GM12878 (cell line): ENCODE results near the gene GADL1. TPM values are rescaled to one million over a fixed set of nuclear protein-coding genes. Genes with fewer than 3 reads are reported as not detected.

Source experiments
- ATAC-seq: fragments of 200-7000 bp; cut with Tn5 transposase; 3 replicates; pipeline ENCODE4 v1.9.1; 2020; ENCODE audit warnings: mild to moderate bottlenecking, moderate library complexity
- BruUV-seq: library from RNA; stranded (reverse); fragments of 400-500 nt; replicated peaks from 2 replicates; lab custom pipeline; 2021; lab: Mats Ljungman, UMichigan
- CTCF ChIA-PET: fragments of 300-600 bp; sonication (Branson Sonifier 250); formaldehyde crosslinking; extraction: SDS; loops from one replicate; lab custom pipeline; 2021; ENCODE audit warnings: inconsistent platforms; lab: Yijun Ruan, JAX
- POLR2A ChIA-PET: fragments of 350-600 bp; formaldehyde crosslinking; extraction: SDS; loops from one replicate; lab custom pipeline; 2021; ENCODE audit warnings: inconsistent platforms; lab: Charles Lee
- RAD21 ChIA-PET: fragments of 300-600 bp; sonication (Branson Sonifier 250); formaldehyde crosslinking; loops from one replicate; lab custom pipeline; 2023; ENCODE audit warnings: antibody characterized with exemption; ENCODE audit not compliant: unreplicated experiment; lab: Charles Lee
- SMC1A ChIA-PET: fragments of 300-600 bp; sonication (Branson Sonifier 250); formaldehyde crosslinking; loops from one replicate; lab custom pipeline; 2023; ENCODE audit not compliant: unreplicated experiment, uncharacterized antibody; lab: Charles Lee
- DNase-seq: peaks from one replicate; pipeline ENCODE4 v3.0.0-alpha.2; 2011; ENCODE audit warnings: low read depth, low spot score
- FAIRE-seq: peaks from 3 replicates; lab custom pipeline; 2011; peaks lifted over from hg19 to GRCh38; lab: Jason Lieb, UNC
- H2AFZ ChIP-seq: 2 replicates; pipeline ENCODE4 v1.6.0; 2011; ENCODE audit warnings: low read depth, low read length, control low read depth; ENCODE audit not compliant: control insufficient read depth
- H3K27ac ChIP-seq: 2 replicates; pipeline ENCODE4 v1.5.1; 2011; ENCODE audit warnings: control low read depth; ENCODE audit not compliant: control insufficient read depth, insufficient read depth
- H3K27me3 ChIP-seq, 2 experiments: replicated peaks in 1 of 2; 2 replicates each; pipeline versions ENCODE4 v1.6.0 to v1.6.1; 2011; ENCODE audit warnings: low read length in 1 of 2; ENCODE audit not compliant: control insufficient read depth in 2 of 2, insufficient read depth in 2 of 2
- H3K36me3 ChIP-seq, 2 experiments: 2 replicates each; pipeline ENCODE4 v1.5.1; 2011; ENCODE audit warnings: low read length in 1 of 2; ENCODE audit not compliant: control insufficient read depth in 2 of 2, insufficient read depth in 2 of 2
- H3K4me1 ChIP-seq: 2 replicates; pipeline ENCODE4 v1.6.1; 2011; ENCODE audit warnings: mild to moderate bottlenecking, low read length, moderate library complexity, mixed read lengths; ENCODE audit not compliant: control insufficient read depth, insufficient read depth
- H3K4me2 ChIP-seq: 2 replicates; pipeline ENCODE4 v1.6.0; 2011; ENCODE audit warnings: control low read depth; ENCODE audit not compliant: control insufficient read depth, insufficient read depth
- H3K4me3 ChIP-seq: fragments of 200-600 bp; sonication (generic); 2 replicates; pipeline ENCODE4 v1.5.1; 2016
- H3K79me2 ChIP-seq: 2 replicates; pipeline ENCODE4 v1.6.0; 2011; ENCODE audit warnings: low read length; ENCODE audit not compliant: control insufficient read depth, insufficient read depth
- H3K9ac ChIP-seq: 2 replicates; pipeline ENCODE4 v1.8.0; 2011; ENCODE audit warnings: low read length, control low read depth, mixed read lengths; ENCODE audit not compliant: control insufficient read depth, insufficient read depth
- H3K9me3 ChIP-seq: replicated peaks from 3 replicates; pipeline ENCODE4 v1.5.1; 2011; ENCODE audit warnings: mild to moderate bottlenecking, low read length; ENCODE audit not compliant: control insufficient read depth, insufficient read depth
- H4K20me1 ChIP-seq: 2 replicates; pipeline ENCODE4 v1.6.0; 2011; ENCODE audit not compliant: control insufficient read depth, insufficient read depth
- BCLAF1 ChIP-seq: fragments of 450-650 bp; IDR thresholded peaks from 2 replicates; pipeline ENCODE4 v1.6.1; 2017; ENCODE audit warnings: antibody characterized with exemption, mild to moderate bottlenecking, moderate library complexity
- BRCA1 ChIP-seq: IDR thresholded peaks from 2 replicates; pipeline ENCODE4 v1.6.1; 2011; ENCODE audit warnings: low read depth, low read length, improper control_type of control experiment
- E2F4 ChIP-seq: IDR thresholded peaks from 2 replicates; pipeline ENCODE4 v1.6.1; 2012; ENCODE audit warnings: low read depth, low read length, improper control_type of control experiment
- EED ChIP-seq: sonication (generic); IDR thresholded peaks from 2 replicates; pipeline ENCODE4 v1.6.1; 2016; ENCODE audit warnings: antibody characterized with exemption, low read depth
- FOS ChIP-seq: IDR thresholded peaks from 3 replicates; pipeline ENCODE4 v1.6.1; 2011; ENCODE audit warnings: borderline replicate concordance; ENCODE audit not compliant: insufficient read length; ENCODE audit errors: extremely low read depth
- HDAC2 ChIP-seq: fragments of 200-600 bp; sonication (generic); IDR thresholded peaks from 2 replicates; pipeline ENCODE4 v1.6.1; 2017
- IKZF2 ChIP-seq, 2 experiments: fragments of 450-650 bp; IDR thresholded peaks; 2 replicates each; pipeline ENCODE4 v1.6.1; 2017; ENCODE audit warnings: mild to moderate bottlenecking in 2 of 2, moderate library complexity in 2 of 2
- KDM1A ChIP-seq: fragments of 200-600 bp; sonication (generic); IDR thresholded peaks from 2 replicates; pipeline ENCODE4 v1.6.1; 2016; ENCODE audit warnings: borderline replicate concordance
- PBX3 ChIP-seq: IDR thresholded peaks from 2 replicates; pipeline ENCODE4 v1.6.1; 2011; ENCODE audit warnings: mild to moderate bottlenecking, low read depth, low read length, moderate library complexity; ENCODE audit not compliant: insufficient replicate concordance
- RB1 ChIP-seq: fragments of 450-650 bp; formaldehyde crosslinking; IDR thresholded peaks from 2 replicates; pipeline ENCODE4 v1.6.1; 2017; ENCODE audit warnings: mild to moderate bottlenecking, borderline replicate concordance
- RELA ChIP-seq: fragments of 450-650 bp; IDR thresholded peaks from 2 replicates; pipeline ENCODE4 v1.8.0; 2014; ENCODE audit warnings: borderline replicate concordance; ENCODE audit not compliant: partially characterized antibody
- SIN3A ChIP-seq: IDR thresholded peaks from 2 replicates; pipeline ENCODE4 v1.6.1; 2012; ENCODE audit warnings: low read depth, low read length, improper control_type of control experiment
- ZBTB33 ChIP-seq: fragments of 450-650 bp; IDR thresholded peaks from 2 replicates; pipeline ENCODE4 v1.6.1; 2017; ENCODE audit warnings: mild to moderate bottlenecking
- ZNF592 ChIP-seq: fragments of 450-650 bp; IDR thresholded peaks from 2 replicates; pipeline ENCODE4 v1.6.1; 2017; ENCODE audit warnings: mild to moderate bottlenecking, moderate library complexity
- WGBS: methylation state at CpG from one replicate; pipeline ENCODE4 v1.1.6; 2016; ENCODE audit warnings: low lambda C conversion rate; ENCODE audit not compliant: insufficient replicate concordance, insufficient coverage; ENCODE audit errors: missing lambda C conversion rate; 5-methylcytosine and 5-hydroxymethylcytosine counted together
- in situ Hi-C: fragments of 300-500 bp; cut with MboI; formaldehyde crosslinking; loops from 9 replicates; pipeline ENCODE4 v1.14.3; 2018; ENCODE audit warnings: mixed read lengths
- intact Hi-C: fragments of 100-400 bp; cut with micrococcal nuclease; formaldehyde crosslinking; loops from one replicate; pipeline ENCODE4 v1.14.2; 2022; ENCODE audit not compliant: unreplicated experiment
- polyA plus RNA-seq, 11 experiments: library from polyadenylated mRNA; depleted of rRNA in 4 of 11; unstranded in 6 of 11; stranded (reverse) in 5 of 11; fragments of >200 nt; fragmentation: Nextera tagmentation in 4 of 11; fragmentation: Illumina TruSeq in 1 of 11; extraction: Ambion mirVana in 4 of 11; extraction: Trizol in 1 of 11; gene quantifications; 1 replicate in 1 of 11; 2 replicates in 10 of 11; pipeline versions ENCODE4 v1.2.1 to v1.2.3, GENCODE V29; 2011 to 2016; ENCODE audit warnings: inconsistent platforms in 2 of 11, missing spikeins in 2 of 11, low read depth in 1 of 11
- total RNA-seq, 4 experiments: library from RNA; depleted of rRNA in 3 of 4; stranded (reverse); fragments of >200 nt in 3 of 4; fragmentation: Illumina TruSeq in 1 of 4; extraction: Trizol in 1 of 4; gene quantifications; 2 replicates each; pipeline versions ENCODE4 v1.2.1 to v1.2.3, GENCODE V29; 2013 to 2021

Gene GADL1
- total and polyA plus RNA-seq, 10 of the 15 experiments (the other 5 are each of a cell fraction or from before 2014, with no cell fraction given) = 0.04 TPM; not detected in 9

- BruUV-seq = no TSS peak
- no peak for FAIRE-seq
- RAD21 ChIA-PET = no interaction called here
- no peak for TF ChIP-seq EED
- TF ChIP-seq IKZF2 (IDR thresholded peaks at IDR 0.05) = no peak
- TF ChIP-seq FOS = no peak
- TF ChIP-seq ZNF592 = no peak
- TF ChIP-seq KDM1A = no peak
- no peak for TF ChIP-seq ZBTB33
- no peak for TF ChIP-seq BRCA1
- TF ChIP-seq RELA = no peak
- no peak for TF ChIP-seq RB1
- no peak for TF ChIP-seq E2F4
- no peak for TF ChIP-seq PBX3
- no peak for TF ChIP-seq BCLAF1
- no peak for TF ChIP-seq HDAC2
- no peak for TF ChIP-seq SIN3A
Observed at GRCh38 chr3:30756218-30756617, 138.2 kb downstream of the GADL1 start.

More at GRCh38 chr3:30756218-30756617, 138.2 kb downstream of the GADL1 start:
- H3K4me2 ChIP-seq = no peak overlapping the region
- CTCF ChIA-PET = interaction anchor here (1.8 kb wide), 1 partner anchor 14 kb away, joined by 6 read pairs; no protein-coding TSS in a partner anchor
- no peak overlapping the region for H3K4me3 ChIP-seq
- WGBS = 17% methylated on average over 3 of the region's 3 CpGs
- no peak overlapping the region for H3K9ac ChIP-seq
- DNase-seq (no peak), ATAC-seq (no peak)
- H3K79me2 ChIP-seq = no peaks in the 10 kb centered on the region
- in situ Hi-C loops (no loop called here), intact Hi-C loops (no loop called here)
- H3K27me3 ChIP-seq = peaks cover 1 to 2% of the 10 kb centered on the region in 2 experiments; a peak in 3 of 4 replicates
- no peaks in the 10 kb centered on the region for H3K9me3 ChIP-seq
- H3K4me1 ChIP-seq = peaks cover 4% of the 10 kb centered on the region
- no peak overlapping the region for H2AFZ ChIP-seq
- SMC1A ChIA-PET = no interaction called here
- no peak overlapping the region for H3K27ac ChIP-seq
- no peaks in the 10 kb centered on the region for H3K36me3 ChIP-seq
- POLR2A ChIA-PET = no interaction called here
- no peaks in the 10 kb centered on the region for H4K20me1 ChIP-seq
